HG02588 (cell line): ENCODE results near the gene RRP36.
"Not testable (repeated sequence)": the region's sequence is repeated elsewhere in the genome, so short reads cannot be mapped to it uniquely, and the experiment has no call there.

Source experiments
- ATAC-seq: cut with Tn5 transposase; IDR thresholded peaks from one replicate; pipeline ENCODE4 v1.9.1; 2021; ENCODE audit warnings: mild to moderate bottlenecking, moderate library complexity; ENCODE audit not compliant: unreplicated experiment

The RRP36 gene, protein sequence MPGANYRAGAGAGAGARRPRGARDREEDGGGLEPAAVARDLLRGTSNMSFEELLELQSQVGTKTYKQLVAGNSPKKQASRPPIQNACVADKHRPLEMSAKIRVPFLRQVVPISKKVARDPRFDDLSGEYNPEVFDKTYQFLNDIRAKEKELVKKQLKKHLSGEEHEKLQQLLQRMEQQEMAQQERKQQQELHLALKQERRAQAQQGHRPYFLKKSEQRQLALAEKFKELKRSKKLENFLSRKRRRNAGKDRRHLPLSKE

DNA sequence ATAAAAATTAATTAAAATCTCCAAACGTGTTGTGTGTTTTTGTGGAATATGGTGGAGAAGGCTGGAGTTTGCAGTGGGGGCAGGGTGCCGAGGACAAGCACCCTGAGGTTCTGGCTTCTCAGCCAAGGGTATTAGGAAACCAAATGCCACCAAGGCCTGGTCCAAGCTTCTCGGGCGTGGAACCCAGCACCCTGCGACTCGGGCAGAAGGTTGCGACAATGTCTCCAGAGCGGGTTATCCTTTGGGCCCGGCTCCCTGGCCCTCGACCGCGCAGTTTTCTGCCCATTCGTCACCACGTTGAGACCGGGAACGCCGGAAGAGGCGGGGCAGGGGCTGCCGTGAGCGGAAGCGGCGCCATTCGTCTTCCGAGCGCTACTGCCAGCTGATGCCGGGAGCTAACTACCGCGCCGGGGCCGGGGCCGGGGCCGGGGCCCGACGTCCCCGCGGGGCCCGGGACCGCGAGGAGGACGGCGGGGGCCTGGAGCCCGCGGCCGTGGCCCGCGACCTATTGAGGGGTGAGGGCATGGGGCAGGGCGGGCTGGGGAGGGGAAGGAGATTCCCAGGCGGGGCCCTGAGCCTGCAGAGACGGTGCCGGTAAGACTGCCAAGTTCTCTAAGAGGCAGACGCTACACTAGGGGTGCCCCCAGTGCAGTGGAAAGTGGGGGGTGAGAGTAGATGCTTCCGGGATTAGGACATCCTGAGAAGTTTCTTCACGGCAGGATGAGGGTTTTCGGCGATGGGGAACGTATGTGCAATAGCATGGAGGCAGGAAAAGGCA is at the start of gene RRP36:
Gene RRP36 (plus strand): TSS at position 354 of the 778 bp plus-strand sequence. CDS start 32 bp downstream, at position 386.
- peak; percentile 67 for ATAC-seq

GRCh38 chr6:42971746-42972327 is 49.6 kb upstream of the RRP36 start:
- ATAC-seq: no peak

DNA sequence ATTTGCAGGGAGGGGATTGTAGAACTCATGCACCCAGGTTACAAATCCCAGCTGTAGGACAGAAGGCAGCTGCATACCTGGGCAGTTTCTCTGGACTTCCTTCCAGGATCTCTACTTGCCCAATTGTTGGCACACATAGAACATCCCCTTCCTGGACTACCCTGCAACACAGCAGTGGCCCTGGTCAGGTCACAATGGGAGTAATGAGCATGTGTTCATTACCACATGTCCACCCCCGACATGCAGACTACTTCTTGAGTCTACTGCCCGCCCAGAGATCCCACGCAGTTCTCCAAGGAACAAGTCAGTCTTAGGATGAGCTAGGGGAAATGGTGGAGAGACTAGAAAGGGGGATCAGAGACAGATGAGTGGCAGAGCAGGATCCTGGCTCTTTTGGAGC is 47.5 kb upstream of the RRP36 start:
- ATAC-seq: no peak

DNA sequence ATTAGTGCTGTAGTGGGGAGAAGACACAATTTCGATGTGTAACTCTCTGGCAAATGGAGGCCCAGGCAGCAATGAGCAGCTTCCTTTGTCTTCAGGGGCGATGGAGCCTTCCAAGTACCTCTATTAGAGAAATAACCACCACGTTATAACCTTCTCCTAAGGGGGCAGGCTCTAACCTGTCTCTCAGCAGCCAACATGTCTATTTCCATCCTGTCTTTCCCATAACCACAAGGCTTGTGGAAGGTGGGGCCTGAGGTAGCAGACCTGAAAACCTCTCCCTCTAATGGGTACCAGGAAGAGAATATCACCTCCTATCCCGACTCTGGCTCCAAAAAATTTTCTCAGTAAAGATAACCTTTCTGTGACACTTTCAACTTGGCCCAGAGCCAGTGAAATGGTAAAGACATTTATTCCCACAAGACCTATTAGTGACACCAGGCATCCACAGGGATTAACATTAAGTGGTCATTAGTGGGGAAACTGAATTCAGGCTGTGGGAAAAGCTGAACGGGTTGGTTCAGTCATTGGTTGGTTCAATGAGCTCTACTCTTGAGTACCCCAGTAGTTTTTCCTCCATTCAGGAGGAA is 46.4 kb upstream of the RRP36 start:
- ATAC-seq: no peak

DNA sequence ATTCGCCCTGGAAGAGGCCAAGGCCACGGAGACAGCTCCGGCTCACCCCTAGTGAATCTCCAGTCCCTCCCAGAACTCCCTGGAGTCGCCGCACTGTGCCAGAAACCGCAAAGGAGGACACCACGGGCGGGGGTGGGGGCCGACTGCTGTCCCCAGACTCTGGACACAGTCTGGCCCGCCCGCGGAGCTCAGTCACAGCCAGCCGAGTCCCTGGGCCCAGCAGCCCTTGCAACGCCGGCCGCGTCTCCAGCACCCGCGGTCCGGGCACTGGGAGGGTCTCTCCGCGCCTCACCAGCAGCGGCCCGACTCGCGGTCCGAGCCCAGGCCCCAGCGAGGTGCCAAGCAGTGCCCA is 43.0 kb upstream of the RRP36 start:
- ATAC-seq: peak; percentile 21

DNA sequence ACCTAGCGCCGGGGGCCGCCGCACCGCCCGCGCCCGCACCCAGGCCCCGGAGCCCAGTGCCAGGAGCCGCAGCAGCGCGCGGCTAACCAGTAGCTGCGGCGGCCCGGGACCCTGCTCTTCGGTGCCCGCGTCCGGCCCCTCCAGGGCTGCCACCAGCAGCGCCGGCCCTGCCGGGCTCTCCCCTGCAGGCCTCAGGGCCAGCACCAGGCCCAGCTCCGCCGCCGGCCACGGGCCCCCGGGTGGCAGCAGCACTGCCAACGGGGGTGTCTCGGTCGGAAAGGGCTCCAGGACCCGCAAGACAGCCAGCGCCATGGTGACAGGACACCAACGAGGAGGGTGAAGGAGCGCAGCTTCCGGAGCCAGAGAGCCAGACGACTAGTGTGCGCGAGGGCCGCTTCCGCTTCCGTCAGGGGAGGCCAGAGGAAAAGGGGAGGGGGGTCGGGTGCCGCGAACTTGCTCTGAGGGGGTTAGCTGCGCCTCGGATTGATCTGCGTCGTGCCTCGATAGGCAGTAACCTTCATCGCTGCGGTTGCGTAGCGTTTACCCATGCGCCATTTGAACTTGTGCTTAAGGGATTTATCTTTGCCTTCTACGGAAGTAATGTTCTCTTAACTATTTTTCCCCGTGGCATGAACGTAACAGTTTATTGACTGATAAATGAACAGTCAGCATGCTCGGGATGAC is 42.4 kb upstream of the RRP36 start, which contains the start of gene PEX6:
Gene PEX6 (minus strand): TSS at position 343 of the 684 bp plus-strand sequence. CDS start 31 bp downstream, at position 312.
- ATAC-seq: peak; percentile 83

GRCh38 chr6:42979523-42980177 is 41.8 kb upstream of the RRP36 start:
- ATAC-seq: no peak

- ATAC-seq: no peak
Observed at GRCh38 chr6:42981836-42982235, 39.6 kb upstream of the RRP36 start.

DNA sequence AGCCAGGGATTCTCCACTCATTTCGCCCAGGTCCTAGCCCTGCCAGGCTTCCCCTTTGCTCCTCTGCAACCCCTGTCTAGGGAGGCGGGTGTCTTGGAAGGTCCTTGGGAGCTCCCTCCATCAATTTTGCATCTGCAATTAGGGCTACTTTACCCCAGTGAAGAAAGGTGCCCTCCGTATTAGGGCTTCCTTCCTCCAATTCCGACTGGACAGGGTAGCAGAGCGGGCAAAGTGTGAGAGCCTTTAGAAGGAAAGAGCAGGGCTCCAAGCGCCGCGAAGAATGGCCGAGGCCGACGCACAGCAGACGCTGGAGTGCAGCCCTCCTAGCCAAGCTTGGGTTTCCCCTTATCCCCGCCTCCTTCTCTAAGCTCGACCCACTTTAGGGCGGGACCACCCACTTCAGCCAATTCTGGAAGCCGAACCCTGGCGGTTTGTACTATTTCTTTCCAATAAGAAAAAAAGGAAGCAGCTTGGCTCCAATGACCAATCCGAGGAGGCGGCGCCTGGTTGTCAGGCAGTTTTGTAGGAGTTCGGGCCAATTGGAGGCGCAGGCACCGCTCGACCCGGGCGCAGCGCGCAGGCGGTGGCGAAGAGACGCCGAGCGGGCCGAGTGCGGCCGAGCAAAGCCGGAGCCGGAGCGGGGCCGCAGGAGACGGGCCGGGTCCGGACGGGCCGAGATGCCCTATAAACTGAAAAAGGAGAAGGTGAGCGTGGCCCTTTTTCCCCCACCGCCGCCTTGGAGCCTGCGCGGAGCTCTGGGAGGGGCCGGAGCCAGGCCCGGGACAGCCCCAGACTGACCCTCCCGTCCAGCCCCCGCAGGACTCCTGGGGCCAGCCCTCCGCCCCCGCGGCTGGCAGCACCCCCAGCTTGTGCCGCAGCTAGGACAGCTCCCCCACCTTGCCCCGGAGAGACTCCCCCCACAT is 37.2 kb upstream of the RRP36 start, which contains the start of gene PPP2R5D:
Gene PPP2R5D (plus strand): TSS at position 570 of the 923 bp plus-strand sequence. CDS start 108 bp downstream, at position 678.
- peak; percentile 91 for ATAC-seq

DNA sequence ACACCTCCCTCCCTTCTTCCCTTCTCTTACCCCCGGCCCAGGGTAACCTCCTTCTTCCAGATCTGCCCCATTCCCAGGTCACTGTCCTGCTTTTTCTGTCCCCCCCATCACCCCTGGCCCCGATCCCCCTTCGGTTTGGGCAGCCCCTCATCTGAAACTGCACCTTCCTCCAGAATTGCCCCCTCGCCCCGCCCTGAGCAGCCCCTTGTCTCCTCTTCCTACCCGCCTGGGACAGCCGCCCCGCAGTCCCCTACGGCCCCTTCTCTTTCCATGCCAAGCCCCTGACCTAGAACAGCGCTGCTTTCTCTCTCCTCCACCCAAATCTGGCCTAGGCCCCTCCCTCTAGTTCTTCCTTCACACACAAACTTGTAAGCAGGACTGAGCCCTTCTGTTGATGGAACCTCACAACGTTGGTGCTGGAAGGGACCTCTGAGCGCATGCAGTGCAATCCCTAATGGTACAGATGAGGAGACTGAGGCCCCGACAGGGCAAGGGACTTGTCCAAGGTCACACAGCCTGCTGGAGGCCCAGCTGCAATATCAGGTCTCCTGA is 36.4 kb upstream of the RRP36 start:
- ATAC-seq: no peak

DNA sequence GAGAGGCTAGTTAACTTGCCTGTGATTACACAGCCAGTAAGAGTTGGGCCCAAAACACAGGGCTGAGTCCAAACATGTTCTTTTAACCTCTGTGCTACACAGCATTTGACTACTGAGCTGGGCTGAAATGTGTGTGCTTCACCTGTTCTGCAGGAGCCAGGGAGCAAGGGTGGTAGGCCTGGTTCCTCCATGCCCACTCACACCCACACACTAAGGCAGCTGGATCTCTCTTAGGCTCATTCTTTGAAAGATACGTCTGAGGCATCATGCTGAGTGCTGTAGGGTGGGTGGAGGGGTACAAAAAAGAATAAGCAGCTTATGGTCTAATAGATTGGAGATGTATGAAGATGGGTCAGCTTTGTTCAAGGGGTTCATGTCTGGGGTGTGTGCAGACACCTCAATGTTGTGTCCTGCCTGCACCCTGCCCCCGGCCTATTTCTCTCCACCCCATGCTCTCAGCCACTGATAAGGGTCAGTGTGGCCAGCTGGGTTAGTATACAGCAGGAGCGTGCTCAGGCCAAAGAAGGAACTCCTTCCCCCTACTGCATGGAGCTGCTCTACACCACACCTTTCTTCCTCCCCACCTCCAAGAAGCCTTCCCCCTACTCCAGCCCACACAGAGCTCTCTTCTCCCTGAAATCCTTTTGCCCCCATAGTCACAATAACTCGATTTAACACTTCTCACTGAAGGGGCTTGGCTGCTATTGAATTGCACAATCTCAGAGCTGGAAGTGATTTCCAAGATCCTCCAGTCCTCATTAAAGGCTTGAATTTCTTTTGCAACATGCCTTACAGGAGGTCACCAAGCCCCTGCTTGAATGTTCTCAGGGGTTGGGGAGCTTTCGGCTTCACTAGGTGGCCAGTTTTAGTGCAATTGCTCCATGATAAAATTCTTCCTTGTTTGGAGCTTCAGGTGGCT is 33.6 kb upstream of the RRP36 start:
- ATAC-seq: no peak

DNA sequence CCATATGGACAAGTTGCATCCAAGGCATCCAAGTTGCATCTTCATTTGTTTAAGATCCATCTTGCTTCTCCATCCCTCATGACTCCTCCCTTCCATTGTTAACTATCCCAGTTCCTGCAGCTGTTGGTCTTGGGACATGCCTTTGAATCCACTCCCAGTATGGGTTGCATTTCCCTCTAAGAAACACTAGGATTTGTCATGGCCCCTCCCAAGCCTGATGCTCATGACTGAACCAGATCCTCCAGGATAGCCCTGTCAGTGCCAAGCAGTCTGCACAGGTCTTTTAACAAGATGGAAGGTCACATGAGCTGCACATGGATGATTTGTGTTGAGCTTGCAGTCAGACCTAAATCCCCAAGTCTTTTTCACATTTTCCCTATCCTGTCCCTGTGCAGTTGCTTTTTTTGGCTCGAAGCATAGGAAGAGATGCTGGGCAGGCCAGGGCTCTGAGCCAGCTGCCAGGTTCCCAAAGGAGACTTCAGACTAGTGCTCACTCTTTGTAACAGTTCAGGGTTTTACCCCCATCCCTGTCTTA is 32.9 kb upstream of the RRP36 start:
- ATAC-seq: no peak

- no peak for ATAC-seq
Observed at GRCh38 chr6:42989923-42990322, 31.5 kb upstream of the RRP36 start.

- ATAC-seq: no peak
Observed at GRCh38 chr6:42993445-42993844, 28.0 kb upstream of the RRP36 start.

- ATAC-seq: no peak
Observed at GRCh38 chr6:42996513-42996912, 24.9 kb upstream of the RRP36 start.

GRCh38 chr6:42998205-42998604 is 23.2 kb upstream of the RRP36 start:
- not testable (repeated sequence) for ATAC-seq

GRCh38 chr6:43001843-43002242 is 19.6 kb upstream of the RRP36 start:
- ATAC-seq: no peak

DNA sequence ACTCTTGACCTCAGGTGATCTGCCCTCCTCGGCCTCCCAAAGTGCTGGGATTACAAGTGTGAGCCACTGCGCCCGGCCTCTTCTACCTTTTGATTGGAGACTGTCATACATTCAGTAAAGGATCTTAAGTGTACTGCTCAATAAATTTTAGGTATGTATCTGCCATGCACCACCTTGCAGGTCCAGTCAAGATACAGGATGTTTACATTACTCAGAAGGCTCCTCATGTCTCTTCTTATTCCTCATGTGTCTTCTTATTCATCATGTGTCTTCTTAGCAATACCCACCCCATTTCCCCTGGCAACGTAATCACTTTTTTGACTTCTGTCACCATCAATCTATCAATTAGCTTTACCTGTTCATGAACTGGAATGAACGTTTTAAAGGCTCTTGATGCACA is 15.6 kb upstream of the RRP36 start:
- no peak for ATAC-seq
